GM21390 (cell line): ENCODE measurements around the gene SEC61B.
"Not testable (repeated sequence)": the region's sequence is repeated elsewhere in the genome, so short reads cannot be mapped to it uniquely, and the experiment has no call there.

Source experiments
- ATAC-seq: cut with Tn5 transposase; IDR thresholded peaks from one replicate; pipeline ENCODE4 v1.9.1; 2021; ENCODE audit not compliant: unreplicated experiment

Gene SEC61B

DNA sequence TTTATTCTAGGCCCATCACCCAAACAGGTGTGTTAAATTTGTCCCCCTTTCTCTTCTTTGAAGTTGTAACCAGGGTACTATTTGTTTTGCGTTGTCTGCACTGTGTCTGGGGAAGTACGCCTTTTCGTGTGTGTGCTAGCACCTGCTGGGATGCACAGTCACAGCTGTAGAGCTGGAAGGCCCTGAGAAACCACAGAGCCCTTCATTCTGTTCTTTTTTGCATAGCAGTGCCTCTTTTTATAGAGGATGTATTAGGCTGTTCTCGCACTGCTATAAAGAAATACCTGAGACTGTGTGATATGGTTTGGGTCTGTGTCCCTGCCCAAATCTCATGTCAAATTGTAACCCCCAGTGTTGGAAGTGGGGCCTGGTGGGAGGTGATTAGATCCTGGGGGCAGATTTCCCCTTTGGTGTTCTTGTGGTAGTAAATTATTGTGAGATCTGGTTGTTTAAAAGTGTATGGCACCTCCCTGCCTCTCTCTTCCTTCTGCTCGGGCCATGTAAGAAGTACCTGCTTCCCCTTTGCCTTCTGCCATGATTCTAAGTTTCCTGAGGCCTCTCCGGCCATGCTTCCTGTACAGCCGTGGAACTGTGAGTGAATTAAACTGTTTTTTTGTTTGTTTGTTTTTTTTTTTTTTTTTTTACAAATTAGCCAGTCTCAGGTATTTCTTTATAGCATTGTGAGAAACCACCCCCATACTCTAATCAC, 14.0 kb downstream of the SEC61B start:
- ATAC-seq: peak; percentile 94

DNA sequence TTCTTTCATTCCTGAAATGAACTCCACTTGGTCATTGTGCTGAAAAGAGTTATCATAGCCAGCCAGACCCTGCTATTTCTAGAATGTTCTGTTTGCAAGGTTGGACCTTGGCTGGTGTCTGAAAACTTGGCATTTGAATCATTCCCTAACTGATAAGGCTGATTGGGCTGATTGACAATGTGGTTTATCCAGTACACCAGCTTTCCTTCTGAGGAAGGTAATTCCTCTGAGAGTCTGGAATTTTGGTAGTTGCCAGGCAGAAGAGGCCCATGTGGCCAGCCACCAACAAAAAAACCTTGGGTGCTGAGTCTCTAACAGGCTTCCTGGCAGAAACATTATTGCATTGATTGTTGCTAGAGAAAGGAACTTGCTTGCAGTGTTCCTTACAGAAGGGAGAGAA, 15.3 kb downstream of the SEC61B start:
- ATAC-seq: no peak

DNA sequence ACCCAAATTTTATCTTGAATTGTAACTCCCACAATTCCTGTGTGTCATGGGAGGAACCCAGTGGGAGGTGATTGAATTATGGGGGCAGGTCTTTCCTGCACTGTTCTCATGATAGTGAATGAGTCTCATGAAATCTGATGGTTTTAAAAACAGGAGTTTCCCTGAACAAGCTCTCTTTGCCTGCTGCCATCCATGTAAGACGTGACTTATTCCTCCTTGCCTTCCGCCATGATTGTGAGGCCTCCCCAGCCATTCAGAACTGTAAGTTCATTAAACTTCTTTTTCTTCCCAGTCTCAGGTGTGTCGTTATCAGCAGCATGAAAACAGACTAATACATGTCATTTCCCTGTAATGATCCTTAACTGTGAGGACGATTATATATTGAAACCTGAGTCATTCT, 15.8 kb downstream of the SEC61B start:
- not testable (repeated sequence) for ATAC-seq

DNA sequence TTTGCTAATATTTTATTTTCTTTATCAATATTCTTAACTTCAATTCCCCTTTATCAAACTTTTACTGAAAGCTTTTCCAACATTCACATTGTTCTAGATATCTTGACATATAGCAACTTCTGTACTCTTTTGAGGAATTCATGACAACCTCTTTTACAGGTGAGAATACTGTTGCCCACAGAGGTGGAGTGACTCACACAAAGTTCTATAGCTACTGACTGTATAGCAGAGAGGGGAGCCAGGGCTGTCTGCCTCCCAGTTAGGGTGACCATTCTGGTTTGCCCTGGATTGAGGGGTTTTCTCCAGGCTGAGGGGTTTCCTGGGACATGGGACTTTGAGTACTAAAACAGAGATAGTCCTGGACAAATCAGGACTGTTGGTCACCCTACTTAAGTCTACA, 16.2 kb downstream of the SEC61B start:
- ATAC-seq: no peak

DNA sequence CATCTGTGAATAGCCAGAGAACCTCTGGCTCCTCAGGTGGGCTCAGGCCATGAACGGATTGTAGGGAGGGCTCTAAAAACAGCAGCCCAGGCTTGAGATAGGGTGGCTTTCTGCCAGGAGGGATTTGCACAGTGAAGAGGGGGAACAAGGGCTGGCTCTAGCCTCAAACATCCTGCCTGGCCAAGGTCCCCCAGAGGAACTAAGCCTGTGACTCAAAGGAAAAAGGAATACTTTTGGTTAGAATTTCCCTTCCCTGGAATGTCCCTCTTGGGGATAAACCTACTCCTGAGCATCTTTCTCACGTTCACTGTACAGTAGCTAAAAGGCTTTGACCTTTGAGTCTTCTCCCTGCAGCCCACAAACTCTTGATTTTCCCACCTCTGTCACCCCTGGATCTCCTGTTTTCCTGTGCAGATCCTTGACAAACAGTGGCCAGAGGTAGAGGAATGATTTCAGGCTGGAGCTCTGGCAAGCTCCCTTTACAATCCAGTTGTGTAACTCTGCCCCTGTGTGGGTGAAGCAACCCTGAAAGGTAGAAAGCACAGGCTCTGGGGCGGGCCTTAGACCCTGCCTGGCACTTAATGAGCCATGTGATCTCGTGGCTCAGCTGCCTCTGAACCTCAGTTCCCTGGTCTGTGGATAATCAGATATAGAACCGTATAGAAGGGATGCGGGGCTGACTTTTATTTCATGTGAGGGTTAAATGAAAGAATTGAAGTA, 17.4 kb downstream of the SEC61B start:
- no peak for ATAC-seq

DNA sequence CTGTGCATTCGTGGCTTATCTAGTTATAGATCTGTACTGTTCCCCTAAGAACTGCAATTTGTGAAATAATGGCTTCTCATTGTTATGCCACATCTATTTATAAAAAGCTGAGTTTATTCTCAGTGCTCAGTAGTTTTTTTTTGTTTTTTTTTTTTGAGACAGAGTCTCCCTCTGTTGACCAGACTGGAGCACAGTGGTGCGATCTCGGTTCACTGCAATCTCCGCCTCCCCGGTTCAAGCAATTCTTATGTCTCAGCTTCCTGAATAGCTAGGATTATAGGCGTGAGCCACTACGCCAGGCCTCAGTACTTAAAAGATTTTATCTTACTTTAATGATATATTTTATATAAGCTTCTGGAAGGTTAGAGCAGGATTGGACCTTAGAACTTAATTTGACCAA, 19.0 kb downstream of the SEC61B start:
- ATAC-seq: no peak

DNA sequence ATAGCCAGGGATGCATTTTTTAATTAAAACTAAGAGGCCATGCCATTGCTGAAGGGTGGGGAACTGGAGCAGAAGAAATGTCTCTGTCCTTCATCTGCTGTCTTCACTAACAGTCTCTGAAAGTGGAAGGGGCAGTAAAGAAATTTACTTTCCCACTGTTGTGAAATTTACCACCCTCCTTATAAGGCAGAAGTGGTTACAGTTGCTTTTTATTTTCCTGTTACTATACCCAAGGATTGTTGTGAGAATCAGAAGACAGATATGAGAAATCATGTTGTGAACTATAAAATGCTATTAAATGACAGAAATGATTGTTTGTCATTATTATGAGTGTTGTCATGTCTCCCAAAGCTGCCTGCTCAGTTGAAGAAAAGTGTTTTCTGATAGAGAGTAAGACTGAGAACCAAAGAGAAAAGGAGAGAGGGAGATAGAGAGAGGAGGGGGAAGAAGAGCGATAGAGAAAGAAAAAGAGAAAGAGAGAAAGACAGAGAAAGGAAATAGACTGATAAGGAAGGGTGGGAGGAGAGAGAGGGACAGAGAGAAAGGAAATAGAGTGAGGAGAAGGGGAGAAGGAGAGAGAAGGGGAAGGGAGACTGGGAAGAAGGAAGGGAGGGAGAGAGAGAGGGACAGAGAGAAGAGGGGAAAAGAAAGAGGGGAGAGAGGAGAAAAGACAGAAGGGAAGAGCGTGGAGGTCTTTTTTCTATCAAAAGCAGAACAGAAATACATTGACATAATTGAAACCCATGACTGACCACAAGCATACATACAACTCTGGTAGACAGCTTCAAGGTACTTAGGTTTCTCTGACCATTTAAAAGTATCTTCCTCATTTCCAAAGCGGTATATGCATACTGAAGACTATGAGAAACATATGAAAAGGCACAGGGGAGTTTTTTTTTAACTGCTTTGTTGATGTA, 22.5 kb downstream of the SEC61B start:
- ATAC-seq: peak; percentile 94

DNA sequence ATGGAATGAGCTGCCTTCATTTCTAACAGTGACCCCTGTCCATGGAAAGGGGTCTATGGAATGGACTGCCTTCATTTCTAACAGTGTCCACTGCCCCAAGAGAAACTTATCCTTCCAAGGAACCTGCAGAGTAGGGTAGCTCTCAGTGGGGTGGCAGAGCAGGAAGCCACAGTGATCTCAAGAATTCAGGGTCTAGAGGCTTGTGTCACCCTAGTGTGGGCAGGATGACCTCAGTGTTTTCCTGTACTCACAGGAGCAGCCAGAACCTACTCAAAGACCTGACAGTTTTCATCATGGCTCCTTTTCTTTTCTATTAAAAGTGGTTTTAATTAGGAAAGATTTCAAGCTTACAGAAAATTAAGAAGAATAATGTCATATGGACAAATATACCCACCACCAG, 27.5 kb downstream of the SEC61B start:
- no peak for ATAC-seq

DNA sequence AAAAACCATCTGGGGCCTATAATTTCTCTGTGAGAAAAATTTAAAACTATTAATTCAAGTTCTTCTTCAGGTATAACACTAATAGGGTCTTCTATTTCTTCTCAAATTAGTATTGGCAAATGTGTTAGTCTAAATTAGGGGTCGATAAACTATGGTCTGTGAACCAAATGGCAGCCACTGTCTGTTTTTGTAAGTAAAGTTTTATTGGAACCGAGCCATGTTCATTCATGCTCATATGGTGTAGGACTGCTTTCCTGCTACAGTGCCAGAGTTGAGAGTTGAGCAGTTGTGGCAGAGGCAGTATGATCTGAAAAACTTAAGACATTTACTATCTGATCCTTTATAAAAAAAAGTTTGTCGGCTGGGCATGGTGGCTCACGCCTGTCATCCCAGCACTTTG, 29.1 kb downstream of the SEC61B start:
- ATAC-seq: no peak

DNA sequence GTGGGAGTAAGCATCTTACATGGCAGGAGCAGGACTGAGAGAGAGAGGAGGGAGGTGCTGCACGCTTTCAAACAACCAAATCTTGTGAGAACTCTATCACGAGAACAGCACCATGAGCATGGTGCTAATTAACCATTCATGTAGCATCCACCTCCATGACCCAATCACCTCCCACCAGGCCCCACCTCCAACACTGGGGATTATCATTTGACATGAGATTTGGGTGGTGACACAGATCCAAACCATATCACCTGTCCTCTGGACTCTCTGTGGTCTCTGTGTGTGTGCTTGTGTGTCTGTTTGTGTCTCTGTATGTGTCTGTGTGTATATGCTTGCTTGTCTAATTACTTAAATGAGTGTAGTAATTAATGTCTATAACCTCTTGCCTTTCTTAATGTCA, 31.1 kb downstream of the SEC61B start:
- ATAC-seq: peak; percentile 33

DNA sequence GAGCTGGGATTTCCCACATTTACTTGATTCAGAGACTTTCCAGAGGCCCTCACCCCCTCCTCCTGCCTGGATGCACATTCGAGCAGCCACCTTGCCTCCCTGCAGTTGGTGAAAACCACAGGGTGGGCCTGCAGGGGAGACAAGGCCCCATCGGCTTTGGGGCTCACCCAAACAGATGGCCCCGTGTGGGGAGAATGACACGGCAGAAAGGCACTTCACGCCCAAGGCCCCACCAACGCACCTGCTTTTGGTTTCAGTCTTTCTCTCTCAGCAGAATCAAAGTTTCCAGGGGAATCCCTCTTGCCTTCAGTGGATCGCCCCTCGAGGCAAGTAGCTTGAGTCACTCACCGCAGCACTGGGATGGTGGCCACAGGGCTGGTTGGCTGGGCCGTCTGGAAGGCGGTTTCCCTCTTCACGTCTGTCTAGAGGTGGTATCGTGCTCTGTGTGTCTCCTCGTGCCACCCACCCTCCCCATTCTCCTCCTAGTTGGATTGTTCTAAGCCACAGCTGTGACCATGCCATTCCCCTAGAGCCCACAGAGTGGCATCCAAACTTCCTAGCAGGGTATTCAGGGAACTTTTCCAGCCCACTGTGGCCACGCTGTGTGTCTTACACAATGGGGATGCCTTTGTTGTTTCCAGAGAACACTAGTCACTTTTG, 31.8 kb downstream of the SEC61B start:
- ATAC-seq: peak; percentile 82

DNA sequence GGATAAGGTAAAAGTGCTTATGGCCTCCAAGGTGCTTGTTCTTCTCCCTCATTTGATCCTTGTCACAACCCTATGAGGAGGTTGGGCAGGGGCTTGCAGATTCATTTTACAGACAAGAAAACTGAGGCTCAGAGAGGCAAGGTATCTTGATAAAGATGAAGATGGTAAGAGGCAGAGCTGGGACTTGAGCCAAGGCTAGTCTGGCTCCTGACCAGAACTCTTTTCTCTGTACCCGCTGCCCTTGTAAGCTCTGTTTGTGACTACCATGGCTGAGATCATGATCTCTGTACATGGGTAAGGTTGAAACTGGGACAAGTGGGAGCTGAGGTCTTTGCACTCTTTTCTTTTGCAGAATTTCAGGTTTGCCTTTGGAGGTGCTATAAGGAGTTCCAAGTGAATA, 33.6 kb downstream of the SEC61B start:
- ATAC-seq: no peak

DNA sequence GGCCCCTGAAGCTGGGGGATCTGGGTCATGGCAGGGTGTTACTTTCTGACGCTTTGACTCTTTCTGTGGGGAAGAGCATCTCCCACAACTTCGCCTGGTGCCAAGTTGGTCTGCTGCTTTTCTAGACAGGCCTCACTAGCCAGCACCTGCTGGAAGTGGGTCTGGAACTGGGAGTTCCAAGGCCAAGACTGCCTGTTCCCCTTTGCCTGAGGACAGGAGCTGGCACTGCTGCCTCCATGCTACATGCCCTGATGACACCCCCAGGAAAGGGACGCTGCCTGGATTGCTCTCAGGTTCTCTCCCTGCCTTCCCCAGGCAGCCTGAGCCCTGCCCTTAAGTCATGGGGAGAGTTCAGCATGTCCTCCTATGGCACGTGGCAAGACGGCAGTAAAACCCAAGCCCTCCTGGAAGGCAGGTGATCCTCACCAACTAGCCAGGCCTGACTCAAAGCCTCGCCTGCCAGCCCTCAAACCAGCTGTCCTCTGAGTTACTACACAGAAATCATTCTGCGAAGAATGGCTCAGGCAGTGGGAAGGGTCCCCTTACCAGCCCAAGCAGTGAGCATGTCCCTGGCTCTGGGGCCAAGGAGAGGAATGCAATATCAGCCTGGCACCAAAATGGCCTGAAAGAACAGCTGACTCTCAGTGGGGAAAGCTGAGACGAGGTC, 35.8 kb downstream of the SEC61B start:
- no peak for ATAC-seq

DNA sequence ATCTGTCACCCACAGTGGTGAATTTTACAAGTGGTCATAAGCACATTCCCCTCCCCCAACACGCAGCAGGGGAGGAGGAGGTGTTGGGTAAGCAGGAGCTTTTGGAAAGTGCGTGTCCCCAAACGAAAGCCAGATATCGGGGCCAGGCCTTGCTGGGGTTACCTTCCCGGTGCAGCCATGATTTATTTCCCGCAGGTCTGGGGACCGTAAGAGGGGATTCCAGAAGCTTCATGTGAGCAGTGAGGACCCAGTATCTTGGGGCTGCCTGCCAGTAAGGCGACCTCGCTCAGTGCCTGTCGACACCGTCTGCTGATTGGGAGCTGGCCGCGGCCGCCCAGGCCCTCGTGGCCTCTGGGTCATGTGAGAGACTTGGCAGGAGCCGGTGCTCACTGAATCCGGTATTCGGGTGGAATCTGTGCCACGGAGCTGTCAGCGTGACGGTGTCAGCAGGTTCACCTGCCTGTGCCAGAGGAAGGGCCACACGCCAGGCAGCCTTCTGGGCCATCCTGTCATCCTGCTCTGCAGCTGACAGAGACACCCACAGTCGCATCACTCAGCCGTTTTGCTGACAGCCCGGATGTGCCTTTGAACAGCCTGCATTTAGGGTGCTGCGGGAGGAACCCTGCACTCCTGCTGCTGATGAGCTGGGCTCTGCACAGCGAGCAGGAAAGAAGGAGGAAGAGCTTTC, 37.3 kb downstream of the SEC61B start:
- no peak for ATAC-seq

DNA sequence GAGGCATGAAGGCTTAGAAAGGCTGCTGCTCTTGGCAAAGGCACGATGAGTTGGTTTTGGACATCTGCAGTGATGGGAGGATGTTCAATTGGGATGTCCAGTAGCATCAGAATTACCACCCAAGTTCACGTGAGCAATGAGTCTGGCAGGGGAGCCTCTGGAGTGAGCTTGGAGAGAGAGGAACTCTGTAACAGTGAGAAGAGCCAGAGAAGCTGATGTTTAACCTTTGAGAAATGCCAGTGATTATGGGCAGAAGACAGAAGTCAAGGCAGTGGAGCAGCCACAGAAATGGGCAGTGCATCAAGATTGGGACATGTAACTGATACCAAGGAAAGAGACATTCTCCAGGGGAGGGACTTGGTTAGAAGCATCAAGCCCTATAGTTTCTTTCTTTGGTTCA, 39.8 kb downstream of the SEC61B start:
- ATAC-seq: no peak

DNA sequence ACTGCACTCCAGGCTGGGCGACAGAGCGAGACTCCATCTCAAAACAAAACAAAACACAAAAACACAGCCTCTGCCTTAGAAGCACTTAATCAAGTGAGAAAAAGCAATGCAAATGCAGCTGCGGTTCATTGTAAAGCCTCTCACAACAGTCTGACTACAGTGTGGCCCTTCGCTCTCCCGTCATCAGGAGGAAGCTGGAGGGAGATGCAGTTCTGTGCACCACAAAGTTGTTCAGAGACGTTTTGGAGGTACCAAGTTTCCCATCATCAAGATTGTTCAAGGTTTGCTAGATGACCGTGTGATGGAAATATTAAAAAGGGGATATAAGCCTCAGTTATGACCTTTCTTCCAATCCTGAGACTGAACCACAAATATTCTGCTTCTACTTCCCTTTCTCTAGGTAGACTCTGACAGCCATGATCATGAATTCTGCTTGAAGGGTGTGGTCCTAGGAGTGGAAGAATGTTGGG, 40.9 kb downstream of the SEC61B start:
- ATAC-seq: peak; percentile 56

DNA sequence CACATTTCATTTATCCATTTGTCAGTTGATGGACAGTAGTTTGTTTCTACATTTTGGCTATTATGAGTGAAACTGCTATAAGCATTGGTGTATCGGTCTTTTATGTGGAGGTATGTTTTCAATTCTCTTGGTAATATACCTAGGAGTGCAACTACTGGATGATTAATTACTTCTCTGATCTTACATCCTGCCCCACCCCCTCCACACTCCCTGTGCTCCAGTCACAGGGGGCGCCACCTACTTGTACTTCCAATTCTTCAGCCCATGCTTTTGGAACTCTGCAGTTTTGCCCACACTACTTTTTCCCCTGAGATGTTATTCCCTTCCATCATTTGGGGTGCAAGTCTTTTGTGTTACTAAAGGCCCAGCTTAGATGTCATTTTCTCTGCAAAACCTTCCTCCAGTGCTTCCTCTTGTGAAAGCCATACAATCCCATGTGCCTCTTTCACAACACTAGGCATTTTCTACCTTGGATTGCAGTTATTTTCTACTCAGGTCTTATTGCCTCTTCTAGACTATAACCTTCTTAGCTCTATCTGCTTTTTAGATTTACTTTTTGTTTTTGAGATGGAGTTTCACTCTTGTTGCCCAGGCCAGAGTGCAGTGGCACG, 42.1 kb downstream of the SEC61B start:
- ATAC-seq: no peak

DNA sequence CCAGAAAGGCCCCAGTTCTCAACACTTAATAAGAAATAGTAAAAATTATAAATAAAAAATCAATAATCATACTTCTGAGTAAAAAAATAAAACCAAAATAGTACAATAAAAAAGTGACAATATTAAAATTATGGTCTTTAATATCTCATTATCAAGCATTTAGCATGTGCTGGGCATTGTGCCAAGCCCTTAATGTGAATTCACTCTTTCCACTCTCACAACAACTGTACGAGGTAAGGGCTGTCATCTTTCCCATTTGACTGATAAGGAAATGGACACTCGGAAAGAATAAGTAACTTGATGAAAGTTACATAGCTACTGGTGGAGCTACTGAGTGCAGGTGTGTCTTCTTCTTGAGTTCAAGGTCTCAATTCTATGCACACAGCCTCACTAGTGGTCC, 43.6 kb downstream of the SEC61B start:
- ATAC-seq: no peak

DNA sequence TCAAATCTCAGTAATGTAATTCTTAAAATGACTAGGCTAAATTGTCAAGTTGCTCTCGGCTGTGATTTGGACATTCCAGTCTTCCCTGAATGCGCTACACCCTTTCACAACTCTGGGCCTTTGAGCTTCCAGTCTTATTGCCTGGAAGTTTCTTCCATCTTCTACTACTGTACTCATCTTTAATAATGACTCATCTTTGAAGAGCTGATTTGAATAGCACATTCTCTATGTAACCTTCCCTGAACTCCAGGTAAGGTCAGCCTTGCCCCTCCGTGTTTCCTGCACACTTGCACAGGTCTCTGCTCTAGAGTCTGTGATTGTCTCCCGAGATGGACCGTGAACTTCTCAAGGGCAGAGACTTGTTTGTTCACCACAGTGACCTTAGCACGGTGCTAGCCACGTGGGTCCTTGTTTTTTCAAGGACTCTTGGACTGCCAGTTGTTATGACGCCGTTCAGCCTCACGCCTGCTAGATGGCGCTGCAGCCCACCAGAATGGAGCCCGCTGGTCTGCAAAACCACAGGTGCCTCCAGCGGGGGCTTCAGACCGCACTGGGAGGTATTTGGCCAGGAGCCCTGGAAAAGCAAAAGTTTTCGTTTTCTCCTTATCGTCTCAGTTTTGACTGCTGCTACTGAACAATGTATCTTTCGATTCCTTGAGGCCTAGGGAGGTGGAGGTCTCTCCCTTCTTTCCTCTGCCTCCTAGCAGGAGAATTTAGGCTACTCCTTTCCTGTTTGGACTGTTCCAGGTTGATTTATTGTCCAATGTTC, 44.4 kb downstream of the SEC61B start:
- ATAC-seq: peak; percentile 53
